Epithelial cell of esophagus (primary cell): ENCODE data around the gene NID1.
A peak's percentile ranks its signal among the peaks of the same experiment; 100 is the strongest.
"Not testable (repeated sequence)": the region's sequence is repeated elsewhere in the genome, so short reads cannot be mapped to it uniquely, and the experiment has no call there.

Experiments
- DNase-seq: peaks from one replicate; pipeline ENCODE4 v3.0.0; 2010; ENCODE audit warnings: low read depth
- H3K4me3 ChIP-seq: 2 replicates; pipeline ENCODE4 v1.5.1; 2011; ENCODE audit warnings: mild to moderate bottlenecking, low read length, control low read depth
- TF ChIP-seq, protein P1 (sequence below): IDR thresholded peaks from 2 replicates; pipeline ENCODE4 v1.5.1; 2011; ENCODE audit warnings: low read depth, mild to moderate bottlenecking, low read length, control low read depth, inconsistent platforms; ENCODE audit not compliant: insufficient read depth; ENCODE audit errors: missing control alignments

NID1 gene

GRCh38 chr1:236009857-236010256, 55.0 kb downstream of the NID1 start:
- TF ChIP-seq, protein P1, sequence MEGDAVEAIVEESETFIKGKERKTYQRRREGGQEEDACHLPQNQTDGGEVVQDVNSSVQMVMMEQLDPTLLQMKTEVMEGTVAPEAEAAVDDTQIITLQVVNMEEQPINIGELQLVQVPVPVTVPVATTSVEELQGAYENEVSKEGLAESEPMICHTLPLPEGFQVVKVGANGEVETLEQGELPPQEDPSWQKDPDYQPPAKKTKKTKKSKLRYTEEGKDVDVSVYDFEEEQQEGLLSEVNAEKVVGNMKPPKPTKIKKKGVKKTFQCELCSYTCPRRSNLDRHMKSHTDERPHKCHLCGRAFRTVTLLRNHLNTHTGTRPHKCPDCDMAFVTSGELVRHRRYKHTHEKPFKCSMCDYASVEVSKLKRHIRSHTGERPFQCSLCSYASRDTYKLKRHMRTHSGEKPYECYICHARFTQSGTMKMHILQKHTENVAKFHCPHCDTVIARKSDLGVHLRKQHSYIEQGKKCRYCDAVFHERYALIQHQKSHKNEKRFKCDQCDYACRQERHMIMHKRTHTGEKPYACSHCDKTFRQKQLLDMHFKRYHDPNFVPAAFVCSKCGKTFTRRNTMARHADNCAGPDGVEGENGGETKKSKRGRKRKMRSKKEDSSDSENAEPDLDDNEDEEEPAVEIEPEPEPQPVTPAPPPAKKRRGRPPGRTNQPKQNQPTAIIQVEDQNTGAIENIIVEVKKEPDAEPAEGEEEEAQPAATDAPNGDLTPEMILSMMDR, result no peak
- no peak overlapping the region for H3K4me3 ChIP-seq
- peak; percentile 68 for DNase-seq

DNA sequence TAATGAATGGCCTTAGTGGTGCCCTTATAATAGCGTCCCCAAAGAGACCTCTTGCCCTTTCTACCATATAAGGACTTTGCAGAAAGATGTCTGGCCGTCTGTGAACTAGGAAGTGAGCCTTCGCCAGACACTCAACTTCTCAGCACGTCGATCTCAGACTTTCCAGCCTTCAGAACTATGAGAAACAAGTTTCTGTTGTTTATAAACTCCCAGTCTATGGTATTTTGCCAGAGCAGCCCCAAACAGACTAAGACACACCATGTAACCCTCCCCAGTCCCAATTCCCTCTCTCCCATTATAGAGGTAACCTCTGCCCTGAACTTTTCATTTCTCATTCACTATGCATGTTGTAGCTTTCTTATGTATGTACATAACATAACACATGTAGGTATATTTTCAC, 55.7 kb downstream of the NID1 start:
- no peak overlapping the region for H3K4me3 ChIP-seq
- DNase-seq, result no peak
- TF ChIP-seq, protein P1, result no peak

DNA sequence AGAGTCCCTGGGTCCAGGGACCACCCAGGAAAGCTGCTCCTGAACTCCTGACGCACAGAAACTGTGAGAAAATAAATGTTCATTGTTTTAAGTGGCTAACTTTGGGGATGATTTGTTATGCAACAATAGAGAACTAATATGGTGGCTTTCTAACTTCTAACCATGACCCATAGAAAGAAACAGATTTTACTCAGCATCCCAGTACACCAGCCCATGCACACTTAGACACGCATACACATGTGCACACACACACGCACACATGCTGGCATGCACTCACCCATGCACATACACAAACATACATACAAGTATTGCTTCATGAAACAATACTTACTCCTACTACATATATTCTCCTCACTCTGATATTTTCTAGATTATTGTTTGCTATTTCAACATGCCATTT, 57.1 kb downstream of the NID1 start:
- TF ChIP-seq, protein P1, result no peak
- no peak overlapping the region for H3K4me3 ChIP-seq
- no peak for DNase-seq

DNA sequence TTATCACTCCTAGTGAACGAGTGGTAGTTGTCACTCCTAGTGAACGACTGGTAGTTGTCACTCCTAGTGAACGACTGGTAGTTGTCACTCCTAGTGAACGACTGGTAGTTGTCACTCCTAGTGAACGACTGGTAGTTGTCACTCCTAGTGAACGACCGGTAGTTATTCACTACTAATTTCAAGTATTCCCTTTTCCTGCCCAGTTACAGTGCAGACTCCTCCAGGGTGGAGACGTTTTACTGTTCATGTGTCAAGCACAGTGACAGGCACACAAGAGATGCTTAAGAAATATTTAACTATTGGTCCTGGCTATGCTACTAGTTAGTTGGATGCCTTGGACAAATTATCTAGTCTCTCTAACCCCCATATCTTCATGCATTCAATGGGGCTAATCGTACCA, 61.8 kb downstream of the NID1 start:
- H3K4me3 ChIP-seq, DNase-seq: not testable (repeated sequence)

DNA sequence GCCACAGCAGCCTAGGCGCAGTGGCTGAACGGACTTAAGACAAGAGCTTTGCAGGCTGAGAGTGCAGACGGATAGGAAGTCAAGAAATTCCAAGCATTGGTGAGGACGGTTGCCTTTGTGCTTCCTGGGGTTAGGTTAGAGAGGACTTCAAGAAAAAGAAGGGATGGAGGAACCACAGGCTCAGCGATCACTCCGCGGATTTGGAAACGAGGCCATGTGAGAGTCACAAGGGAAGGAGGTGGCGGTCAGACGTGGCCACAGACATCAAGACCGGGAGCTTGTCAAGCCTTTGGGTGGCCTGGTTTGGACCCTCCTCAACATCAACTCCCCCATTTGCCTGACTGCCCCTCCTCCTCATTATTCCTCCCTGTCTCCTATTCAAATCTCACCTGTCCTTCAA, 62.3 kb downstream of the NID1 start:
- no peak for DNase-seq
- TF ChIP-seq, protein P1, result no peak

DNA sequence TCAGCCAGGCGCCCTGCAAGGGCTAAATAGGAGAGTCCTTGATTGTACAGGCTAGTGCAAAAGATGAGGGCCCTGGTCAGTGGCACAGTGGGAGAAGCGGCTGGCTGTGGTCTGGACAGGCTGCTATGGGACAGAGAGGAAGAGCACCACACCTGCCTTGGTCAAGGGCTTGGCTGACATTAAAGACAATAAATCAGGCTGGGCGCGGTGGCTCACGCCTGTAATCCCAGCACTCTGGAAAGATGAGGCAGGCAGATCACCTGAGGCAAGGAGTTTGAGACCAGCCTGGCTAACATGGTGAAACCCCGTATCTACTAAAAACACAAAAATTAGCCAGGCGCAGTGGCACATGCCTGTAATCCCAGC, 62.9 kb downstream of the NID1 start:
- no peak overlapping the region for H3K4me3 ChIP-seq
- DNase-seq, result no peak
- TF ChIP-seq, protein P1, result no peak

More for the DNA sequence above, 62.3 kb downstream of the NID1 start:
- H3K4me3 ChIP-seq, result no peak overlapping the region

DNA sequence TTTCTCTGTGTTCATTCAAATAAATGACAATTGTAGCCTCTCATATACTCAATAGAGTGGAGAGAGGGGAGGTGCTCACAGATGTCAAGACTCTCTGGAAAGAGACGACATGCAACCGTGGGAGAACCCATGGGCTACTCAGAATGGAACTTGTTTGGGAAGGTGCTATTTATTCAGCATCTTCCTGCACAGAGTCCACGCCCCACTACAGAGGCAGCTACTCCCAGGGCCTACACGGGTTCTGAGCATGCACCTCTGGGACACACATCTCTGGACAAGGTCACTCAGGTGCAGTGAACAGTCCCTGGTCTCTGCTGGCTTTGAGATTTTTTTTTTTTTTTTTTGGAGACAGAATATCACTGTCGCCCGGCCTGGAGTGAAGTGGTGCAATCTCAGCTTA, 64.1 kb downstream of the NID1 start:
- DNase-seq, result no peak
- no peak overlapping the region for H3K4me3 ChIP-seq
- TF ChIP-seq, protein P1, result no peak
